GM19328 (cell line): Measurements from ENCODE around the gene NKRF.

Experiments
- ATAC-seq: cut with Tn5 transposase; IDR thresholded peaks from one replicate; pipeline ENCODE4 v1.9.1; 2021; ENCODE audit warnings: mild to moderate bottlenecking, moderate library complexity; ENCODE audit not compliant: unreplicated experiment

Gene NKRF

GRCh38 chrX:119617517-119618164, 11.4 kb upstream of the NKRF start:
- peak; percentile 59 for ATAC-seq

GRCh38 chrX:119614776-119615175, 8.6 kb upstream of the NKRF start:
- no peak for ATAC-seq

GRCh38 chrX:119607018-119607389, 780 bp upstream of the NKRF start:
- ATAC-seq = no peak

- ATAC-seq = peak; percentile 23
Measured at GRCh38 chrX:119605464-119606279, 552 bp downstream of the NKRF start.

- ATAC-seq = no peak
Measured at GRCh38 chrX:119604766-119605463, 1.3 kb downstream of the NKRF start.

GRCh38 chrX:119602701-119603255, 3.4 kb downstream of the NKRF start:
- ATAC-seq = no peak

- no peak for ATAC-seq
Measured at GRCh38 chrX:119589810-119590209, 16.4 kb downstream of the NKRF start.

GRCh38 chrX:119583431-119584059, 22.7 kb downstream of the NKRF start:
- no peak for ATAC-seq

GRCh38 chrX:119579414-119579813, 26.8 kb downstream of the NKRF start:
- ATAC-seq = no peak

- peak; percentile 78 for ATAC-seq
Measured at GRCh38 chrX:119574394-119575266, 31.6 kb downstream of the NKRF start, which contains the start of gene UBE2A. UBE2A (plus strand) TSS chrX:119574563; CDS start chrX:119574712, 149 bp downstream.

- ATAC-seq = no peak
Measured at GRCh38 chrX:119573840-119574393, 32.3 kb downstream of the NKRF start.

- ATAC-seq = no peak
Measured at GRCh38 chrX:119573222-119573621, 33.0 kb downstream of the NKRF start.

- ATAC-seq = no peak
Measured at GRCh38 chrX:119570351-119570835, 35.8 kb downstream of the NKRF start.

GRCh38 chrX:119565107-119565663, 41.0 kb downstream of the NKRF start, which contains the start of gene STEEP1:
STEEP1 (minus strand) TSS chrX:119565409; CDS start chrX:119565355, 54 bp downstream.
- no peak for ATAC-seq

GRCh38 chrX:119552508-119552907, 53.7 kb downstream of the NKRF start:
- no peak for ATAC-seq

GRCh38 chrX:119549327-119550016, 56.8 kb downstream of the NKRF start:
- ATAC-seq = no peak

- ATAC-seq = no peak
Measured at GRCh38 chrX:119541188-119541587, 65.0 kb downstream of the NKRF start.

GRCh38 chrX:119539872-119540271, 66.4 kb downstream of the NKRF start:
- no peak for ATAC-seq
